ENCODE data around the gene SHTN1.

GRCh38 chr10:116974456-116975005 is 30.5 kb downstream of the SHTN1 start:
- TF ChIP-seq CTCF (conservative IDR thresholded peaks at IDR 0.05; ENCODE audit: low read length), result no peak
- TF ChIP-seq EZH2phosphoT487 (IDR thresholded peaks at IDR 0.05; ENCODE audit: borderline replicate concordance), result no peak
